ENCODE results near the gene NADK2.

The NADK2 gene

DNA sequence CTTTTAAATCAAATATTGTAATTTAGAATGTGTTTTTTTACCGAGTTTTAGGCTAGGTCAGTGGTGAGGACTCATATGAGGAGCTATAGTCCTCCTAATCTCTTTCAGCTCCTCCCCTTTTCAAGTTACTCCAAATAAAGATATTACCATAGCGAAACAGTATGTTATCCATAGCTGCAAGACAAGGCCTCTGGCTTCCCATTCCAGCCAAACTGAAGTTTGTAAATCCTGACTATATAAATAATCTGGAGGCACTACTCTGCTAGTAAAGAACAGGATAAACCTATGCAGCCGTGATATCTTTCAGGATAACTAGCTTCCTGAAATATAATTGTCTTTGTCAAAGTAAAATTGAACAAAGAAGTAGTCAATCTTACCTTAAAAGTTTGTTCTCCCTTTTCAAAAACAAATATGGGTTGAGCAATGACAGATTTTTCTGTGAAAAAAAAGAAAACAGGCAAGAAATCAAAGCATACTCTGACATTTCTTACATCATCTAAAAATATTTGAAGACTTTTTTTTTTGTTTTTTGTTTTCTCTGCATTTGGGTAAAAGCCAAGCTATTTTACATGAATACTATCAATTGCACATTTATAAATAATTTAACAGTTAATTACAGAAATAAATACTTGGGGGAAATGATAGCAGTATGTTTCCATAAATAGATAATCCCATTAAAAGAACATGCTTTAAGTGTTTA, 29.3 kb upstream of the NADK2 start:
- H3K27ac ChIP-seq (replicated peaks), result no peak overlapping the region
- no peak for DNase-seq (ENCODE audit: low read depth in 1 of 2, low spot score in 1 of 2)

DNA sequence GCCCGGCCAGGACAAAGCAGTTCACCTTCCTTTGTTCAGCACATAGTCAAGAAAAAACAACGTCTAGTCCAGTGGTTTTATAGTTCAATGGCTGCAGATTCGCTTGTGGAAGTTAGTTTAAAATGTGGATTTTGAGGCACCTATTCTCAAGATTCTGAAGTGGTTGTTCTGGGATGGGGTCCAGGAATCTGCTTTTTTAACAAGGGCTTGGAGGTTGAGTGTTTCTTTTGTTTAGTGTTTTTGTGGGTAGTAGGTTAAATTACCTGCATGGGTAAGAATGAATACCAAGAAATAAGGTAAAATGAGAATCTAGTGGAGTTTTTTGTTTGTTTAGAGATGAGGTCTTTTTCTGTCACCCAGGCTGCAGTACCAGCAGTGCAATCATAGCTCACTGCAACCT, 28.4 kb upstream of the NADK2 start:
- no peak for DNase-seq (ENCODE audit: low read depth in 1 of 2, low spot score in 1 of 2)
- TF ChIP-seq, protein P1, sequence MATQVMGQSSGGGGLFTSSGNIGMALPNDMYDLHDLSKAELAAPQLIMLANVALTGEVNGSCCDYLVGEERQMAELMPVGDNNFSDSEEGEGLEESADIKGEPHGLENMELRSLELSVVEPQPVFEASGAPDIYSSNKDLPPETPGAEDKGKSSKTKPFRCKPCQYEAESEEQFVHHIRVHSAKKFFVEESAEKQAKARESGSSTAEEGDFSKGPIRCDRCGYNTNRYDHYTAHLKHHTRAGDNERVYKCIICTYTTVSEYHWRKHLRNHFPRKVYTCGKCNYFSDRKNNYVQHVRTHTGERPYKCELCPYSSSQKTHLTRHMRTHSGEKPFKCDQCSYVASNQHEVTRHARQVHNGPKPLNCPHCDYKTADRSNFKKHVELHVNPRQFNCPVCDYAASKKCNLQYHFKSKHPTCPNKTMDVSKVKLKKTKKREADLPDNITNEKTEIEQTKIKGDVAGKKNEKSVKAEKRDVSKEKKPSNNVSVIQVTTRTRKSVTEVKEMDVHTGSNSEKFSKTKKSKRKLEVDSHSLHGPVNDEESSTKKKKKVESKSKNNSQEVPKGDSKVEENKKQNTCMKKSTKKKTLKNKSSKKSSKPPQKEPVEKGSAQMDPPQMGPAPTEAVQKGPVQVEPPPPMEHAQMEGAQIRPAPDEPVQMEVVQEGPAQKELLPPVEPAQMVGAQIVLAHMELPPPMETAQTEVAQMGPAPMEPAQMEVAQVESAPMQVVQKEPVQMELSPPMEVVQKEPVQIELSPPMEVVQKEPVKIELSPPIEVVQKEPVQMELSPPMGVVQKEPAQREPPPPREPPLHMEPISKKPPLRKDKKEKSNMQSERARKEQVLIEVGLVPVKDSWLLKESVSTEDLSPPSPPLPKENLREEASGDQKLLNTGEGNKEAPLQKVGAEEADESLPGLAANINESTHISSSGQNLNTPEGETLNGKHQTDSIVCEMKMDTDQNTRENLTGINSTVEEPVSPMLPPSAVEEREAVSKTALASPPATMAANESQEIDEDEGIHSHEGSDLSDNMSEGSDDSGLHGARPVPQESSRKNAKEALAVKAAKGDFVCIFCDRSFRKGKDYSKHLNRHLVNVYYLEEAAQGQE (IDR thresholded peaks at IDR 0.05; ENCODE audit: insufficient replicate concordance, low read depth), result no peak
- TF ChIP-seq POLR2AphosphoS5 (IDR thresholded peaks at IDR 0.05; ENCODE audit: low read depth), result no peak
- H3K27me3 ChIP-seq (ENCODE audit: insufficient read depth, poor library complexity, severe bottlenecking), result no peaks in the 10 kb centered on the region
- no peak overlapping the region for H3K27ac ChIP-seq (replicated peaks)
- no peak overlapping the region for H3K4me3 ChIP-seq (replicated peaks; ENCODE audit: insufficient read depth, low read length)

More for the DNA sequence above, 29.3 kb upstream of the NADK2 start:
- TF ChIP-seq, protein P1 (IDR thresholded peaks at IDR 0.05; ENCODE audit: insufficient replicate concordance, low read depth), result no peak
- no peak for TF ChIP-seq POLR2AphosphoS5 (IDR thresholded peaks at IDR 0.05; ENCODE audit: low read depth)
- TF ChIP-seq GABPA (IDR thresholded peaks at IDR 0.05; ENCODE audit: low read depth), result no peak
- TF ChIP-seq, protein P2, sequence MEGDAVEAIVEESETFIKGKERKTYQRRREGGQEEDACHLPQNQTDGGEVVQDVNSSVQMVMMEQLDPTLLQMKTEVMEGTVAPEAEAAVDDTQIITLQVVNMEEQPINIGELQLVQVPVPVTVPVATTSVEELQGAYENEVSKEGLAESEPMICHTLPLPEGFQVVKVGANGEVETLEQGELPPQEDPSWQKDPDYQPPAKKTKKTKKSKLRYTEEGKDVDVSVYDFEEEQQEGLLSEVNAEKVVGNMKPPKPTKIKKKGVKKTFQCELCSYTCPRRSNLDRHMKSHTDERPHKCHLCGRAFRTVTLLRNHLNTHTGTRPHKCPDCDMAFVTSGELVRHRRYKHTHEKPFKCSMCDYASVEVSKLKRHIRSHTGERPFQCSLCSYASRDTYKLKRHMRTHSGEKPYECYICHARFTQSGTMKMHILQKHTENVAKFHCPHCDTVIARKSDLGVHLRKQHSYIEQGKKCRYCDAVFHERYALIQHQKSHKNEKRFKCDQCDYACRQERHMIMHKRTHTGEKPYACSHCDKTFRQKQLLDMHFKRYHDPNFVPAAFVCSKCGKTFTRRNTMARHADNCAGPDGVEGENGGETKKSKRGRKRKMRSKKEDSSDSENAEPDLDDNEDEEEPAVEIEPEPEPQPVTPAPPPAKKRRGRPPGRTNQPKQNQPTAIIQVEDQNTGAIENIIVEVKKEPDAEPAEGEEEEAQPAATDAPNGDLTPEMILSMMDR (IDR thresholded peaks at IDR 0.05; ENCODE audit: insufficient read depth, low read length), result no peak
- no peak for TF ChIP-seq SPI1 (IDR thresholded peaks at IDR 0.05; ENCODE audit: borderline replicate concordance, low read depth)
- Histone ChIP-seq H3K4me3 (replicated peaks; ENCODE audit: insufficient read depth, low read length) (no peak overlapping the region), H3K27me3 (ENCODE audit: insufficient read depth, poor library complexity, severe bottlenecking) (no peaks in the 10 kb centered on the region)

DNA sequence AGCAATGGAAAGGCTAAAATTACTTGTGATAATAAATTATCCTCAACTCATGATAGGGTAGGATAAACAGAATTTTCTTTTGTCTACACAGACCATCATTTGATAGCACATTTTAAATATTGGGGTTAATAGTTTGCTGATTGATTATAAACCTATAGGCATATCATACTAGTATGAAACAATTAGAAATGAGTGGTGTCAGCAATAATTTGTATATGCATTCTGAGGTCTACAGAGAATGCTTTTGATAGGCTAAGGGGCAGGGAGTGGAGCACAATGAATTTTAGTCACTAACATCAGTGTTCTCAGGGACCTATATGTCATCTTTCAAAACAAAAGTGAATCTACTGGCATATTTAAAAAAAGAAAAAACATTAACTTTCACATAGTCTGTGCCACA, 27.8 kb upstream of the NADK2 start:
- DNase-seq (ENCODE audit: low read depth in 1 of 2, low spot score in 1 of 2), result no peak
- no peak overlapping the region for H3K4me3 ChIP-seq (replicated peaks; ENCODE audit: insufficient read depth, low read length)
- TF ChIP-seq, protein P1 (IDR thresholded peaks at IDR 0.05; ENCODE audit: insufficient replicate concordance, low read depth), result no peak
- TF ChIP-seq SPI1 (IDR thresholded peaks at IDR 0.05; ENCODE audit: borderline replicate concordance, low read depth) (no peak), GABPA (IDR thresholded peaks at IDR 0.05; ENCODE audit: low read depth) (no peak), POLR2AphosphoS5 (IDR thresholded peaks at IDR 0.05; ENCODE audit: low read depth) (no peak)
- TF ChIP-seq, protein P2 (IDR thresholded peaks at IDR 0.05; ENCODE audit: insufficient read depth, low read length), result no peak
- no peaks in the 10 kb centered on the region for H3K27me3 ChIP-seq (ENCODE audit: insufficient read depth, poor library complexity, severe bottlenecking)
- H3K27ac ChIP-seq (replicated peaks), result no peak overlapping the region

Measured in HL-60 (cell line).